Uterus (tissue), 4 donors: ENCODE data around the gene CARNS1. TPM values are rescaled to one million over a fixed set of nuclear protein-coding genes. Genes with fewer than 3 reads are reported as not detected.

ENCODE experiments used
- DNase-seq, 2 donors: peaks; one replicate each; pipeline ENCODE4 v3.0.0-alpha.2; 2019 to 2020
- H3K27ac ChIP-seq, 2 donors: fragments of 200-600 bp; sonication (generic); 1 replicate in 1 of 2; 2 replicates in 1 of 2; pipeline ENCODE4 v1.5.1; 2016 to 2018
- H3K27me3 ChIP-seq, 2 donors: fragments of 200-600 bp; sonication (generic); one replicate each; pipeline ENCODE4 v1.5.1; 2018 to 2019; ENCODE audit warnings: control low read depth in 1 of 2
- H3K36me3 ChIP-seq, 2 donors: fragments of 200-600 bp; sonication (generic); one replicate each; pipeline ENCODE4 v1.5.1; 2019; ENCODE audit warnings: control low read depth in 1 of 2
- H3K4me1 ChIP-seq, 2 donors: fragments of 200-600 bp; sonication (generic); one replicate each; pipeline ENCODE4 v1.5.1; 2018 to 2019; ENCODE audit warnings: control low read depth in 1 of 2
- H3K4me3 ChIP-seq, 2 donors: fragments of 200-600 bp; sonication (generic); 1 replicate in 1 of 2; 2 replicates in 1 of 2; pipeline ENCODE4 v1.5.1; 2018 to 2019; ENCODE audit warnings: mild to moderate bottlenecking in 1 of 2
- H3K9me3 ChIP-seq, 2 donors: fragments of 200-600 bp; sonication (generic); one replicate each; pipeline ENCODE4 v1.5.1; 2019; ENCODE audit warnings: control low read depth in 1 of 2
- CTCF ChIP-seq, 4 experiments: fragments of 200-600 bp in 2 of 4; fragments of 450-650 bp in 2 of 4; sonication (generic) in 2 of 4; IDR thresholded peaks; one replicate each; pipeline ENCODE4 v1.5.1; 2016 to 2019; ENCODE audit warnings: antibody characterized with exemption in 4 of 4, mild to moderate bottlenecking in 2 of 4, moderate library complexity in 1 of 4
- POLR2A ChIP-seq, 2 donors: fragments of 450-650 bp; IDR thresholded peaks; one replicate each; pipeline ENCODE4 v1.6.1; 2016; ENCODE audit warnings: antibody characterized with exemption in 2 of 2, mild to moderate bottlenecking in 1 of 2, moderate library complexity in 1 of 2
- intact Hi-C: fragments of 100-400 bp; cut with DNase I; formaldehyde crosslinking; loops from one replicate; pipeline ENCODE4 v1.15.1; 2023; ENCODE audit warnings: low total_unique reads
- total RNA-seq, 4 donors: library from RNA; depleted of rRNA in 3 of 4; stranded (reverse); fragments of >200 nt in 3 of 4; gene quantifications; one replicate each; pipeline versions ENCODE4 v1.1.0 to v1.2.4, GENCODE V29; 2014 to 2023
- donor health status: DM: yes; HTN: yes; CAD: no.

The CARNS1 gene
- 1 to 10 TPM in 1 of 4 donors, under 1 TPM in 1, not detected in 2; 0.76 to 3.3 TPM for total RNA-seq

- intact Hi-C loops: no loop called here
- TF ChIP-seq CTCF (IDR thresholded peaks at IDR 0.05) (no peak), POLR2A (IDR thresholded peaks at IDR 0.05) (no peak)
- DNase-seq: no peak
- Histone ChIP-seq H3K27ac (peak within 1 kb of the TSS in 1 of 2 donors; percentile 36), H3K36me3 (no peaks in the 10 kb centered on the region), H3K4me1 (peaks cover 0 to 14% of the 10 kb centered on the region in 2 donors), H3K27me3 (no peaks in the 10 kb centered on the region), H3K4me3 (peak within 1 kb of the TSS in 1 of 2 donors; percentile 12), H3K9me3 (no peaks in the 10 kb centered on the region)
Measured at GRCh38 chr11:67415501-67416304, at the start of gene CARNS1. Gene CARNS1 (plus strand): TSS chr11:67415678. CDS start chr11:67416200, 522 bp downstream.

DNA sequence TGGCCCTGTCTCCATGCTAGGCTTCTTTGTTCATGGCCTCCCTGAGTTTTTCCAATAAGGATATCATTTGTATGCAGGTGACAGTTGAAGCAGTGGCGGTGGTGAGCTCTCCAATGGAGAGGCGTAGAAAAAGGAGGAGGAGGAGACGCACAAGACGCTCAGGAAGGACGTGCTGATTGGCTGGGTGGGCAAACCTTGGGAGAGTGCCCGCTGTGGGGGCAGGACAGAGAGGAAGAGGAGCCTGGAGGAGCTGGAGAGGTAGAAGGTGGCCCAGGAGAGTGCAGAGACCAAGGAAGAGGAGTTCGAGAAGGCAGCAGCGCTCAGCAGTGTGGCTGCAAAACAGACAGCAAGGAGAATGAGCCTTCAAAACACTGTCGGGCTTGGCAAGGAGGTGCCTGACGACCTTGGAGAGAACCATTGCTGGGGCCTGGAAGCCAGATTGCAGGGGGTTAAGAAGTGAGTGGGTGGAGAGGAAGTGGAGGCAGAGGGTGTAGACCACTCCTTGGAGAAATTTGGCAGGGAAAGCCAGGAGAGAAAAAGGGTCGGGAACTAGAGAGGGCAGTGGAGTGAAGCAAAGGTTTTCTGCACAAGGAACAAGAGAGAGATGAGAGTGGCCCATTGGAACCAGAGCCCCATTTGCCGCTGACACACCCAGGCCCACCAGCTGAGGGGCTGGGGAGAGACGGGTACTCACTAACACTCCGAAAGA, 49.6 kb upstream of the CARNS1 start:
- no peak for TF ChIP-seq POLR2A (IDR thresholded peaks at IDR 0.05)
- no peak for TF ChIP-seq CTCF (IDR thresholded peaks at IDR 0.05)
- Histone ChIP-seq H3K36me3 (no peaks in the 10 kb centered on the region), H3K4me1 (peaks cover 5 to 16% of the 10 kb centered on the region in 2 donors), H3K27ac (peak overlapping the region; percentile 92 to 99), H3K4me3 (peak overlapping the region in 1 of 2 donors; percentile 6), H3K27me3 (no peaks in the 10 kb centered on the region), H3K9me3 (no peaks in the 10 kb centered on the region)
- intact Hi-C loops: no loop called here
- peak; percentile 49 to 52 for DNase-seq

DNA sequence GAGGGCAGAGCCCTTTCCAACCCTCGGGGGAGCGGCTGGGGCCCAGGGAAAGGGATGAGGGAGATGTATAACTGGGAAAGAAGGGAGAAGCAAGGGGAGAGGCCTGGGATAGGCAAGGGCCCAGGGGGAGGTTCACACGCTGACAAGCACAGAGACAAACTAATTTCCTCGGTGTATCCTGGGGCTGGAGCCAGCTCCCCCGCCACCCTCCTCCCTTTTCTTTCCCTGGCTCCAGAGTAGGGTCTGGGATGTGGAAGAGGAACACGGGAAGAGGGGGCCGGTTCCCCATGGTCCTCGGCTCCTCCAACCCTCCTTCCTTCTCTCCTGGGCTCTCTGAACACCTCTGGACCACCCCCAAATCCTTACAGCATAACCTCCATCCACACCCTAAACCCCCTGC, 48.9 kb upstream of the CARNS1 start:
- intact Hi-C loops: no loop called here
- DNase-seq: peak; percentile 86 to 88
- no peaks in the 10 kb centered on the region for H3K27me3 ChIP-seq

DNA sequence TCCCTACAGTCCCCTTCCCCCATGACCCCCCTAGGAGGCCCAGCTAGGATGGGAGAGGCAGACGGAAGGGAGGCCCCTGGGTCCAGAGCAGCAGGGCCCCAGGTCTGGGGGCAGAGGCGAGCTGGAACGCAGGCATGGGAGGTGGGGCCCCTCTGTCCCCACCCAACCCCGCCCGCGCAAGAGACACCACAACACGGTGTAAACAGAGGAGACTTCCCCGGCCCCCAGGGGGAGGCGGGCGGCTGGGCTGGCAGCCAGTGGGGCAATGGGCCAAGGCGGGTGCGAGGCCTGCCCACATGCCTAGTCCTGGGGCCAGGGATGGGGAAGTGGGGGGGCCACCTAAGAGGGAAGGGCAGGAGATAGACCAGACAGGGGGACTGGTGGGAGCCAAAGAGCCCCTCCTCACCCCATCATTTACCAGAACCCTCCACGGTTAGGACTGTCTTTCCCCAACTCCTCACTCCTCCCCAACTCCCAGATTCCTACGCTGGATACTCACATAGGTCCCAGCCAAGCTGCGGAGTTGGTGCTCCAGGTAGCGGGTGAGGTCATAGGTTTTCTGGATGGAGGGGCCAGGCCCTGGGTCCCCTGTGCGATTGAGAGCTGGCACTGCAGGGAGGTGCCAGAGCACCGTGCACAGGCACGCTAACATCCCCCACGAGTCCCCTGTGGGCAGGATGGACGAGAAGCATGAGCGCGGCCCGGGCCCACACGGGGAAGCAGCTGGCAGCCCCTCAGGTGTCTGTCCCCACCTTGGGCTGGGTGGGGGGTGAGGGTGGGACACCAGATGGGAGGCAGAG, 48.3 kb upstream of the CARNS1 start:
- Histone ChIP-seq H3K27me3 (no peaks in the 10 kb centered on the region), H3K4me3 (peak overlapping the region in 1 of 2 donors; percentile 6), H3K9me3 (no peaks in the 10 kb centered on the region), H3K27ac (peak overlapping the region; percentile 92 to 99), H3K4me1 (peaks cover 5 to 16% of the 10 kb centered on the region in 2 donors), H3K36me3 (no peaks in the 10 kb centered on the region)
- intact Hi-C loops: no loop called here
- TF ChIP-seq POLR2A (IDR thresholded peaks at IDR 0.05): no peak
- TF ChIP-seq CTCF (IDR thresholded peaks at IDR 0.05): no peak
- peak; percentile 81 to 83 for DNase-seq

More for the DNA sequence above, 48.9 kb upstream of the CARNS1 start:
- TF ChIP-seq POLR2A (IDR thresholded peaks at IDR 0.05) (no peak), CTCF (IDR thresholded peaks at IDR 0.05) (no peak)
- no peaks in the 10 kb centered on the region for H3K36me3 ChIP-seq
- peak overlapping the region; percentile 92 to 99 for H3K27ac ChIP-seq
- peak overlapping the region in 1 of 2 donors; percentile 6 for H3K4me3 ChIP-seq
- peaks cover 5 to 16% of the 10 kb centered on the region in 2 donors for H3K4me1 ChIP-seq
- no peaks in the 10 kb centered on the region for H3K9me3 ChIP-seq
